Keratinocyte (primary cell): ENCODE results near the gene PITPNM3. TPM values are rescaled to one million over a fixed set of nuclear protein-coding genes. Genes with fewer than 3 reads are reported as not detected.

ENCODE experiments used
- DNase-seq: peaks from one replicate; pipeline ENCODE4 v3.0.0-alpha.2; 2011; ENCODE audit warnings: low read depth, missing footprints, low spot score
- FAIRE-seq: peaks from 2 replicates; lab custom pipeline; 2011; peaks lifted over from hg19 to GRCh38; lab: Jason Lieb, UNC
- H2AFZ ChIP-seq: 2 replicates; pipeline ENCODE4 v1.6.0; 2012; ENCODE audit warnings: low read length, control low read depth, inconsistent platforms; ENCODE audit not compliant: control insufficient read depth
- H3K27ac ChIP-seq: 2 replicates; pipeline ENCODE4 v1.5.1; 2011; ENCODE audit warnings: low read length; ENCODE audit not compliant: control insufficient read depth, insufficient read depth
- H3K27me3 ChIP-seq: 3 replicates; pipeline ENCODE4 v1.6.0; 2011; ENCODE audit warnings: low read length; ENCODE audit not compliant: control insufficient read depth, insufficient read depth; ENCODE audit errors: extremely low read depth
- H3K36me3 ChIP-seq, 2 experiments: 2 replicates in 1 of 2; 3 replicates in 1 of 2; pipeline ENCODE4 v1.5.1; 2011; ENCODE audit warnings: low read length in 2 of 2, mild to moderate bottlenecking in 1 of 2; ENCODE audit not compliant: control insufficient read depth in 2 of 2, insufficient read depth in 2 of 2; ENCODE audit errors: extremely low read depth in 1 of 2
- H3K4me1 ChIP-seq: 3 replicates; pipeline ENCODE4 v1.5.1; 2011; ENCODE audit warnings: low read length; ENCODE audit not compliant: control insufficient read depth, insufficient read depth; ENCODE audit errors: extremely low read depth
- H3K4me2 ChIP-seq: 3 replicates; pipeline ENCODE4 v1.6.0; 2011; ENCODE audit warnings: low read depth, low read length; ENCODE audit not compliant: control insufficient read depth, insufficient read depth; ENCODE audit errors: extremely low read depth
- H3K4me3 ChIP-seq, 3 experiments: fragments of 200-600 bp in 1 of 3; sonication (generic) in 1 of 3; 2 replicates in 2 of 3; 3 replicates in 1 of 3; pipeline ENCODE4 v1.5.1; 2011 to 2016; ENCODE audit warnings: low read length in 3 of 3, mild to moderate bottlenecking in 3 of 3, control low read depth in 2 of 3, inconsistent platforms in 1 of 3, low read depth in 1 of 3, mixed read lengths in 1 of 3, mixed run types in 1 of 3, moderate library complexity in 1 of 3; ENCODE audit not compliant: control insufficient read depth in 2 of 3, insufficient read depth in 2 of 3; ENCODE audit errors: extremely low read depth in 1 of 3
- H3K79me2 ChIP-seq: 2 replicates; pipeline ENCODE4 v1.6.0; 2012; ENCODE audit warnings: low read length; ENCODE audit not compliant: control insufficient read depth, insufficient read depth
- H3K9ac ChIP-seq: 3 replicates; pipeline ENCODE4 v1.6.0; 2011; ENCODE audit warnings: low read length; ENCODE audit not compliant: control insufficient read depth, insufficient read depth; ENCODE audit errors: extremely low read depth
- H3K9me1 ChIP-seq: 3 replicates; pipeline ENCODE4 v1.6.0; 2011; ENCODE audit warnings: low read length; ENCODE audit not compliant: control insufficient read depth, insufficient read depth; ENCODE audit errors: extremely low read depth
- H3K9me3 ChIP-seq: 2 replicates; pipeline ENCODE4 v1.5.1; 2012; ENCODE audit warnings: low read depth, low read length; ENCODE audit not compliant: control insufficient read depth
- H4K20me1 ChIP-seq: 3 replicates; pipeline ENCODE4 v1.6.0; 2011; ENCODE audit warnings: low read length; ENCODE audit not compliant: control insufficient read depth, insufficient read depth; ENCODE audit errors: extremely low read depth
- EZH2 ChIP-seq: IDR thresholded peaks from one replicate; pipeline ENCODE4 v1.6.1; 2012; ENCODE audit warnings: inconsistent platforms, mild to moderate bottlenecking, low read length, moderate library complexity
- dilution Hi-C: fragments of 300-500 bp; cut with MboI; formaldehyde crosslinking; loops from one replicate; pipeline ENCODE4 v1.7.0; 2020; ENCODE audit warnings: low sequenced_read_pairs; ENCODE audit not compliant: extremely low pct_ligation_motif_present
- polyA plus RNA-seq, 5 experiments: library from polyadenylated mRNA; depleted of rRNA in 3 of 5; stranded (reverse) in 3 of 5; stranded (forward) in 1 of 5; unstranded in 1 of 5; fragments of >200 nt; gene quantifications; 1 replicate in 1 of 5; 2 replicates in 3 of 5; 3 replicates in 1 of 5; pipeline versions ENCODE4 v1.2.1 to v1.2.3, GENCODE V29; 2011 to 2012; ENCODE audit warnings: missing spikeins in 2 of 5, low read depth in 1 of 5, low replicate concordance in 1 of 5
- TF ChIP-seq, protein P1 (sequence below), 3 experiments: IDR thresholded peaks in 1 of 3; conservative IDR thresholded peaks in 1 of 3; optimal IDR thresholded peaks in 1 of 3; 2 replicates in 2 of 3; 3 replicates in 1 of 3; pipeline versions ENCODE3 to v1.5.1; 2011; ENCODE audit warnings: low read length in 3 of 3, mild to moderate bottlenecking in 3 of 3, moderate library complexity in 2 of 3, control low read depth in 1 of 3, inconsistent platforms in 1 of 3; ENCODE audit not compliant: insufficient read depth in 2 of 3; ENCODE audit errors: extremely low read depth in 1 of 3

The PITPNM3 gene
- polyA plus RNA-seq, 1 donor (not counting 4 experiments of a cell fraction or from before 2014, with no cell fraction given) = 7.7 TPM

DNA sequence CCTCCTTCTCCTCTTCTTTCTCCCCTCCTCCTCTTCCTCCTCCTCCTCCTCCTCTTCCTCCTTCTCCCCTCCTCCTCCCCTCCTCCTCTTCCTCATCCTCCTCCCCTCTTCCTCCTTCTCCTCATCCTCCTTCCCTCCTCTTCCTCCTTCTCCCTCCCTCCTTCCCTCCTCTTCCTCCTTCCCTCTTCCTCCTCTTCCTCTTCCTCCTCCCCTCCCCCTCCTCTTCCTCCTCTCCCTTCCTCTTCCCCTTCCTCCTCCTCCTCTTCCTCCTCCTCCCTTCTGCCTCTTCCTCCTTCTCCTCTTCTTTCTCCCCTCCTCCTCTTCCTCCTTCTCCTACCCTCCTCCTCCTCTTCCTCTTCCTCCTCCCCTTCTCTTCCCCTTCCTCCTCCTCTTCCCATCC, 5.1 kb upstream of the PITPNM3 start:
- H3K27ac ChIP-seq = no peak overlapping the region
- dilution Hi-C loops = no loop called here
- no peak overlapping the region for H3K4me2 ChIP-seq
- no peaks in the 10 kb centered on the region for H3K36me3 ChIP-seq
- H3K9ac ChIP-seq = no peak overlapping the region
- no peaks in the 10 kb centered on the region for H3K9me3 ChIP-seq
- FAIRE-seq = no peak
- no peaks in the 10 kb centered on the region for H4K20me1 ChIP-seq
- H3K27me3 ChIP-seq = no peaks in the 10 kb centered on the region
- H3K9me1 ChIP-seq = no peaks in the 10 kb centered on the region
- peaks cover 2% of the 10 kb centered on the region for H3K4me1 ChIP-seq
- DNase-seq = no peak
- TF ChIP-seq, protein P1, sequence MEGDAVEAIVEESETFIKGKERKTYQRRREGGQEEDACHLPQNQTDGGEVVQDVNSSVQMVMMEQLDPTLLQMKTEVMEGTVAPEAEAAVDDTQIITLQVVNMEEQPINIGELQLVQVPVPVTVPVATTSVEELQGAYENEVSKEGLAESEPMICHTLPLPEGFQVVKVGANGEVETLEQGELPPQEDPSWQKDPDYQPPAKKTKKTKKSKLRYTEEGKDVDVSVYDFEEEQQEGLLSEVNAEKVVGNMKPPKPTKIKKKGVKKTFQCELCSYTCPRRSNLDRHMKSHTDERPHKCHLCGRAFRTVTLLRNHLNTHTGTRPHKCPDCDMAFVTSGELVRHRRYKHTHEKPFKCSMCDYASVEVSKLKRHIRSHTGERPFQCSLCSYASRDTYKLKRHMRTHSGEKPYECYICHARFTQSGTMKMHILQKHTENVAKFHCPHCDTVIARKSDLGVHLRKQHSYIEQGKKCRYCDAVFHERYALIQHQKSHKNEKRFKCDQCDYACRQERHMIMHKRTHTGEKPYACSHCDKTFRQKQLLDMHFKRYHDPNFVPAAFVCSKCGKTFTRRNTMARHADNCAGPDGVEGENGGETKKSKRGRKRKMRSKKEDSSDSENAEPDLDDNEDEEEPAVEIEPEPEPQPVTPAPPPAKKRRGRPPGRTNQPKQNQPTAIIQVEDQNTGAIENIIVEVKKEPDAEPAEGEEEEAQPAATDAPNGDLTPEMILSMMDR (optimal IDR thresholded peaks at IDR 0.05 in 1 of 3, IDR thresholded peaks at IDR 0.05 in 1 of 3, conservative IDR thresholded peaks at IDR 0.05 in 1 of 3; ENCODE audit: extremely low read depth in 1 of 3, insufficient read depth in 2 of 3, low read length in 3 of 3) = no peak
- TF ChIP-seq EZH2 = no peak
- no peaks in the 10 kb centered on the region for H3K79me2 ChIP-seq
- H3K4me3 ChIP-seq = no peak overlapping the region
- no peak overlapping the region for H2AFZ ChIP-seq

DNA sequence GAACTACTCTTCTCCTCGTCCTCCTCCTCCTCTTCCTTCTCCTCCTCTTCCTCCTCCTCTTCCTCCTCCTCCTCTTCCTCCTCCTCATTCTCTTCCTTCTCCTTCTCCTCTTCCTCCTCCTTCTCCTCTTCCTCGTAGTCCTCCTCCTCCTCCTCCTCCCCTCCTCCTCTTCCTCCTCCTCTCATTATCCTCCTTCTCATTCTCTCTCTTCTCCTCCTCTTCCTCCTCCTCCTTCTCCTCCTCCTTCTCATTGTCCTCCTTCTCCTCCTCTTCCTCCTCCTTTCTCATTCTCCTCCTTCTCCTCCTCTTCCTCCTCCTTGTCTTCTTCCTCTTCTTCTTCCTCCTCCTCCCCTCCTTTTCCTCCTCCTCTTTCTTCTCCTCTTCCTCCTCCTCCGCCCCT, 4.1 kb upstream of the PITPNM3 start:
- no peaks in the 10 kb centered on the region for H3K79me2 ChIP-seq
- H3K4me1 ChIP-seq = peaks cover 2% of the 10 kb centered on the region
- no peak for FAIRE-seq
- no peak overlapping the region for H3K4me2 ChIP-seq
- no peak overlapping the region for H3K4me3 ChIP-seq
- no peaks in the 10 kb centered on the region for H3K27me3 ChIP-seq
- no peak for DNase-seq
- H3K9me3 ChIP-seq = no peaks in the 10 kb centered on the region
- H3K36me3 ChIP-seq = no peaks in the 10 kb centered on the region
- TF ChIP-seq EZH2 = no peak
- TF ChIP-seq, protein P1 (optimal IDR thresholded peaks at IDR 0.05 in 1 of 3, IDR thresholded peaks at IDR 0.05 in 1 of 3, conservative IDR thresholded peaks at IDR 0.05 in 1 of 3; ENCODE audit: extremely low read depth in 1 of 3, insufficient read depth in 2 of 3, low read length in 3 of 3) = no peak
- H3K9me1 ChIP-seq = no peaks in the 10 kb centered on the region
- H3K27ac ChIP-seq = no peak overlapping the region
- H4K20me1 ChIP-seq = no peaks in the 10 kb centered on the region
- no peak overlapping the region for H3K9ac ChIP-seq
- H2AFZ ChIP-seq = no peak overlapping the region
- dilution Hi-C loops = no loop called here
